ENCODE results near the gene CCDC171. TPM values are rescaled to one million over a fixed set of nuclear protein-coding genes. Genes with fewer than 3 reads are reported as not detected.

The CCDC171 gene
- total RNA-seq, 2 donors from 2014 or later: 2.0 to 7.6 TPM

- H3K27ac ChIP-seq: no peak overlapping the region
- H3K36me3 ChIP-seq: no peaks in the 10 kb centered on the region
- no peak for DNase-seq (ENCODE audit: low spot score)
- TF ChIP-seq POLR2A (IDR thresholded peaks at IDR 0.05) (no peak), POLR2AphosphoS5 (IDR thresholded peaks at IDR 0.05) (no peak)
- TF ChIP-seq, protein P1, sequence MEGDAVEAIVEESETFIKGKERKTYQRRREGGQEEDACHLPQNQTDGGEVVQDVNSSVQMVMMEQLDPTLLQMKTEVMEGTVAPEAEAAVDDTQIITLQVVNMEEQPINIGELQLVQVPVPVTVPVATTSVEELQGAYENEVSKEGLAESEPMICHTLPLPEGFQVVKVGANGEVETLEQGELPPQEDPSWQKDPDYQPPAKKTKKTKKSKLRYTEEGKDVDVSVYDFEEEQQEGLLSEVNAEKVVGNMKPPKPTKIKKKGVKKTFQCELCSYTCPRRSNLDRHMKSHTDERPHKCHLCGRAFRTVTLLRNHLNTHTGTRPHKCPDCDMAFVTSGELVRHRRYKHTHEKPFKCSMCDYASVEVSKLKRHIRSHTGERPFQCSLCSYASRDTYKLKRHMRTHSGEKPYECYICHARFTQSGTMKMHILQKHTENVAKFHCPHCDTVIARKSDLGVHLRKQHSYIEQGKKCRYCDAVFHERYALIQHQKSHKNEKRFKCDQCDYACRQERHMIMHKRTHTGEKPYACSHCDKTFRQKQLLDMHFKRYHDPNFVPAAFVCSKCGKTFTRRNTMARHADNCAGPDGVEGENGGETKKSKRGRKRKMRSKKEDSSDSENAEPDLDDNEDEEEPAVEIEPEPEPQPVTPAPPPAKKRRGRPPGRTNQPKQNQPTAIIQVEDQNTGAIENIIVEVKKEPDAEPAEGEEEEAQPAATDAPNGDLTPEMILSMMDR (IDR thresholded peaks at IDR 0.05): no peak
- no peaks in the 10 kb centered on the region for H3K4me1 ChIP-seq (replicated peaks)
- intact Hi-C loops (cut with DNase I): no loop called here
- no peak overlapping the region for H3K4me3 ChIP-seq
- no peaks in the 10 kb centered on the region for H3K9me3 ChIP-seq
- H3K27me3 ChIP-seq (replicated peaks; ENCODE audit: insufficient read depth): no peaks in the 10 kb centered on the region
- WGBS: 79% methylated on average over 3 of the region's 3 CpGs
These were observed 154.2 kb downstream of the CCDC171 start for GRCh38 chr9:15707000-15707399.

DNA sequence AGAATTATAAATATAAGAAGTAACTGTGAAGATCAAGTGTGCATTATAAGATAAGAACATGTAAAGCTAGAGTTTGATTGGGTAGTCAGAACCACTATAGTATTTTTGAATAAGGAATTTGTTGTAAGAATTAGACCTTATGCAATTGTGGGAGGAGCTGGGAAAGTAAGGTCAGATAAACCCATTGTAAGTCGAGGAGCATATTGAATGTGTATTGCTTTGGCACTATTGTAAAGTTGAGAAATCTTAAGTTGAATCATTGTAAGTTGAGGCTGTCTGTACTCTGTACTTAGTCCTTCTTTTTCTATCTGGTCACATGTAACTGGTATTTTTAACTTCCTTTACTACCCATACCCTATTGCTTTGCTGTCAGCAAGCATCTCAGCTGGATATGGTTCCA lies 158.7 kb downstream of the CCDC171 start:
- no peaks in the 10 kb centered on the region for H3K4me1 ChIP-seq (replicated peaks)
- no peak for DNase-seq (ENCODE audit: low spot score)
- WGBS: 85% methylated on average over 1 of the region's 1 CpG
- TF ChIP-seq, protein P1 (IDR thresholded peaks at IDR 0.05): no peak
- TF ChIP-seq POLR2A (IDR thresholded peaks at IDR 0.05) (no peak), POLR2AphosphoS5 (IDR thresholded peaks at IDR 0.05) (no peak)
- no peak overlapping the region for H3K4me3 ChIP-seq
- no peaks in the 10 kb centered on the region for H3K9me3 ChIP-seq
- no peaks in the 10 kb centered on the region for H3K27me3 ChIP-seq (replicated peaks; ENCODE audit: insufficient read depth)
- H3K36me3 ChIP-seq: no peaks in the 10 kb centered on the region
- H3K27ac ChIP-seq: no peak overlapping the region
- intact Hi-C loops (cut with DNase I): no loop called here

- TF ChIP-seq POLR2A (IDR thresholded peaks at IDR 0.05) (no peak), POLR2AphosphoS5 (IDR thresholded peaks at IDR 0.05) (no peak)
- TF ChIP-seq, protein P1 (IDR thresholded peaks at IDR 0.05): no peak
- WGBS: 96% methylated on average over 2 of the region's 2 CpGs
- intact Hi-C loops (cut with DNase I): no loop called here
These were observed 159.1 kb downstream of the CCDC171 start for GRCh38 chr9:15711931-15712330.

DNA sequence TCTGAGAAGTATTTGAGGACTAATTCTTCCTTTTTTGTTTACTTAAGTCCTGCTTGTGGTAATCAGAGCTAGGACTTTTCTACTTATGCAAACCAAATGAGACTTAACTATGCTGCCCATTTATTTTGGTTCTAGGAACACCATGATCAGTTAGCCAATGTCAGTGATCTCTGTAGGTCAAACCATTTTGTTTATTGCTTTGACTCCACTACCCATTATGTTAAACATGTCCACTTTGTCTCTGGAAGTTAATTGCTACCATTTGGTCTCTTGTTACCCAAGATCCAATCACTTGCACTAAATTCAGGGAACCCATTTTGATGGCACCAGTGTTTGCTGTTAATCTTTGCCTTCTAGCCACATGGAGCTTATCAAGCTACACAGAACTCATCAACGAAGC lies 161.9 kb downstream of the CCDC171 start:
- no peaks in the 10 kb centered on the region for H3K36me3 ChIP-seq
- H3K9me3 ChIP-seq: no peaks in the 10 kb centered on the region
- H3K4me1 ChIP-seq (replicated peaks): no peaks in the 10 kb centered on the region
- H3K4me3 ChIP-seq: no peak overlapping the region
- no peak overlapping the region for H3K27ac ChIP-seq
- no peaks in the 10 kb centered on the region for H3K27me3 ChIP-seq (replicated peaks; ENCODE audit: insufficient read depth)
- TF ChIP-seq POLR2AphosphoS5 (IDR thresholded peaks at IDR 0.05) (no peak), POLR2A (IDR thresholded peaks at IDR 0.05) (no peak)
- WGBS: 82% methylated on average over 1 of the region's 1 CpG
- no peak for DNase-seq (ENCODE audit: low spot score)
- intact Hi-C loops (cut with DNase I): no loop called here

More at GRCh38 chr9:15711931-15712330, 159.1 kb downstream of the CCDC171 start:
- no peaks in the 10 kb centered on the region for H3K4me1 ChIP-seq (replicated peaks)
- no peaks in the 10 kb centered on the region for H3K36me3 ChIP-seq
- no peaks in the 10 kb centered on the region for H3K9me3 ChIP-seq
- no peak overlapping the region for H3K27ac ChIP-seq
- H3K27me3 ChIP-seq (replicated peaks; ENCODE audit: insufficient read depth): no peaks in the 10 kb centered on the region
- no peak for DNase-seq (ENCODE audit: low spot score)
- H3K4me3 ChIP-seq: no peak overlapping the region

GRCh38 chr9:15717290-15717967 lies 164.6 kb downstream of the CCDC171 start:
- H3K4me1 ChIP-seq (replicated peaks): no peaks in the 10 kb centered on the region
- no peaks in the 10 kb centered on the region for H3K27me3 ChIP-seq (replicated peaks; ENCODE audit: insufficient read depth)
- TF ChIP-seq, protein P1 (IDR thresholded peaks at IDR 0.05): no peak
- no peak for TF ChIP-seq POLR2A (IDR thresholded peaks at IDR 0.05)
- no peak for TF ChIP-seq POLR2AphosphoS5 (IDR thresholded peaks at IDR 0.05)
- H3K4me3 ChIP-seq: no peak overlapping the region
- WGBS: 96% methylated on average over 5 of the region's 5 CpGs
- intact Hi-C loops (cut with DNase I): no loop called here
- no peaks in the 10 kb centered on the region for H3K9me3 ChIP-seq
- no peak for DNase-seq (ENCODE audit: low spot score)
- no peaks in the 10 kb centered on the region for H3K36me3 ChIP-seq
- no peak overlapping the region for H3K27ac ChIP-seq

Data from prostate gland (tissue), 2 donors.